B cell (primary cell): Measurements from ENCODE around the gene PRKCB. TPM values are rescaled to one million over a fixed set of nuclear protein-coding genes. Genes with fewer than 3 reads are reported as not detected.

Experiments
- ATAC-seq: fragments of 200-7000 bp; cut with Tn5 transposase; one replicate; pipeline ENCODE4 v1.10.0; 2021; ENCODE audit warnings: low read depth, mild to moderate bottlenecking, moderate number of reproducible peaks, moderate library complexity
- CTCF ChIA-PET: fragments of 350-600 bp; sonication (Branson Sonifier 250); formaldehyde crosslinking; loops from one replicate; lab custom pipeline; 2021; ENCODE audit warnings: antibody characterized with exemption, inconsistent platforms; lab: Charles Lee
- POLR2A ChIA-PET: fragments of 350-600 bp; sonication (Branson Sonifier 250); formaldehyde crosslinking; loops from one replicate; lab custom pipeline; 2021; ENCODE audit warnings: antibody characterized with exemption; lab: Charles Lee
- DNase-seq: peaks from one replicate; pipeline ENCODE4 v3.0.0; 2013
- H2AFZ ChIP-seq: 2 replicates; pipeline ENCODE4 v1.6.1; 2012; ENCODE audit warnings: mild to moderate bottlenecking, low read depth, low read length; ENCODE audit not compliant: insufficient read depth, poor library complexity, severe bottlenecking
- H3K27ac ChIP-seq, 2 donors: 1 replicate in 1 of 2; 2 replicates in 1 of 2; pipeline ENCODE4 v1.5.1; 2012 to 2013; ENCODE audit warnings: low read length in 2 of 2, mild to moderate bottlenecking in 2 of 2, moderate library complexity in 1 of 2
- H3K27me3 ChIP-seq, 4 experiments: fragments of 200-600 bp in 1 of 4; sonication (generic) in 1 of 4; replicated peaks in 1 of 4; 1 replicate in 2 of 4; 2 replicates in 2 of 4; pipeline versions ENCODE4 v1.6.1 to v1.7.0; 2013 to 2016; ENCODE audit warnings: low read length in 3 of 4, mild to moderate bottlenecking in 2 of 4, mixed read lengths in 1 of 4, moderate library complexity in 1 of 4; ENCODE audit not compliant: insufficient read depth in 4 of 4, control insufficient read depth in 3 of 4; ENCODE audit errors: control extremely low read depth in 1 of 4
- H3K36me3 ChIP-seq, 2 experiments: replicated peaks in 1 of 2; 1 replicate in 1 of 2; 2 replicates in 1 of 2; pipeline versions ENCODE4 v1.6.1 to v1.7.1; 2013; ENCODE audit warnings: low read length in 1 of 2; ENCODE audit not compliant: insufficient read depth in 2 of 2, control insufficient read depth in 1 of 2; ENCODE audit errors: control extremely low read depth in 1 of 2, extremely low read depth in 1 of 2
- H3K4me1 ChIP-seq, 2 donors: fragments of 200-600 bp in 1 of 2; sonication (generic) in 1 of 2; 1 replicate in 1 of 2; 2 replicates in 1 of 2; pipeline versions ENCODE4 v1.5.1 to v1.6.1; 2013 to 2017; ENCODE audit warnings: low read length in 2 of 2; ENCODE audit not compliant: control insufficient read depth in 2 of 2, insufficient read depth in 2 of 2
- H3K4me2 ChIP-seq: replicated peaks from 2 replicates; pipeline ENCODE3; 2012; ENCODE audit warnings: mild to moderate bottlenecking, low read depth, low read length; ENCODE audit not compliant: poor library complexity, severe bottlenecking
- H3K4me3 ChIP-seq, 5 experiments: fragments of 200-600 bp in 1 of 5; sonication (generic) in 1 of 5; 1 replicate in 3 of 5; 2 replicates in 2 of 5; pipeline versions ENCODE4 v1.5.1 to v1.7.0; 2011 to 2016; ENCODE audit warnings: low read length in 4 of 5, mild to moderate bottlenecking in 4 of 5, low read depth in 2 of 5, control low read depth in 1 of 5, moderate library complexity in 1 of 5; ENCODE audit not compliant: insufficient read depth in 1 of 5; ENCODE audit errors: control extremely low read depth in 1 of 5, extremely low read depth in 1 of 5
- H3K79me2 ChIP-seq: fragments of 200-600 bp; sonication (generic); one replicate; pipeline ENCODE4 v1.6.0; 2016; ENCODE audit warnings: low read length; ENCODE audit not compliant: control insufficient read depth, insufficient read depth
- H3K9ac ChIP-seq: fragments of 200-600 bp; sonication (generic); 2 replicates; pipeline ENCODE4 v1.6.1; 2017; ENCODE audit warnings: mild to moderate bottlenecking, low read length, moderate library complexity
- H3K9me3 ChIP-seq, 3 donors: one replicate each; pipeline versions ENCODE4 v1.6.1 to v1.7.1; 2013; ENCODE audit warnings: low read length in 2 of 3; ENCODE audit not compliant: control insufficient read depth in 2 of 3, insufficient read depth in 1 of 3; ENCODE audit errors: control extremely low read depth in 1 of 3
- H4K20me1 ChIP-seq: 2 replicates; pipeline ENCODE4 v1.6.0; 2012; ENCODE audit warnings: mild to moderate bottlenecking, low read length; ENCODE audit not compliant: insufficient read depth, control insufficient read depth, poor library complexity, severe bottlenecking
- H3K27ac Mint-ChIP-seq: one replicate; pipeline ENCODE4 v1.8.0; 2021; ENCODE audit warnings: mixed read lengths
- H3K27me3 Mint-ChIP-seq: one replicate; pipeline ENCODE4 v1.8.0; 2021; ENCODE audit warnings: mixed read lengths
- H3K4me1 Mint-ChIP-seq: one replicate; pipeline ENCODE4 v1.8.0; 2021; ENCODE audit warnings: mixed read lengths
- H3K4me3 Mint-ChIP-seq: one replicate; pipeline ENCODE4 v1.8.0; 2021; ENCODE audit warnings: mixed read lengths
- H3K9me3 Mint-ChIP-seq: one replicate; pipeline ENCODE4 v1.8.0; 2022; ENCODE audit warnings: mixed read lengths; ENCODE audit not compliant: insufficient read depth
- EZH2 ChIP-seq: IDR thresholded peaks from 2 replicates; pipeline ENCODE4 v1.6.1; 2012; ENCODE audit warnings: borderline replicate concordance, low read depth, mild to moderate bottlenecking, moderate library complexity, low read length; ENCODE audit not compliant: insufficient read depth, poor library complexity, severe bottlenecking
- WGBS: methylation state at CpG from one replicate; pipeline ENCODE4 v1.1.5; 2013; ENCODE audit warnings: missing lambda C conversion rate; ENCODE audit not compliant: insufficient coverage; 5-methylcytosine and 5-hydroxymethylcytosine counted together
- intact Hi-C: fragments of 100-400 bp; cut with micrococcal nuclease; formaldehyde crosslinking; loops from one replicate; pipeline ENCODE4 v1.10.0; 2022
- polyA plus RNA-seq: library from polyadenylated mRNA; depleted of rRNA; stranded (reverse); fragments of >200 nt; gene quantifications from 2 replicates; pipeline ENCODE4 v1.2.3, GENCODE V29; 2012
- total RNA-seq, 2 donors: library from RNA; stranded (reverse); fragments of 120-200 nt in 1 of 2; gene quantifications; 1 replicate in 1 of 2; 2 replicates in 1 of 2; pipeline versions ENCODE4 v1.2.3 to v1.2.4, GENCODE V29; 2013 to 2022
- TF ChIP-seq, protein P1 (sequence below): fragments of 200-600 bp; IDR thresholded peaks from one replicate; pipeline ENCODE4 v1.8.0; 2022; ENCODE audit warnings: antibody characterized with exemption, mild to moderate bottlenecking

The PRKCB gene
- total and polyA plus RNA-seq, 2 donors (not counting 1 experiment from before 2014, with no cell fraction given), result 106 to 373 TPM

DNA sequence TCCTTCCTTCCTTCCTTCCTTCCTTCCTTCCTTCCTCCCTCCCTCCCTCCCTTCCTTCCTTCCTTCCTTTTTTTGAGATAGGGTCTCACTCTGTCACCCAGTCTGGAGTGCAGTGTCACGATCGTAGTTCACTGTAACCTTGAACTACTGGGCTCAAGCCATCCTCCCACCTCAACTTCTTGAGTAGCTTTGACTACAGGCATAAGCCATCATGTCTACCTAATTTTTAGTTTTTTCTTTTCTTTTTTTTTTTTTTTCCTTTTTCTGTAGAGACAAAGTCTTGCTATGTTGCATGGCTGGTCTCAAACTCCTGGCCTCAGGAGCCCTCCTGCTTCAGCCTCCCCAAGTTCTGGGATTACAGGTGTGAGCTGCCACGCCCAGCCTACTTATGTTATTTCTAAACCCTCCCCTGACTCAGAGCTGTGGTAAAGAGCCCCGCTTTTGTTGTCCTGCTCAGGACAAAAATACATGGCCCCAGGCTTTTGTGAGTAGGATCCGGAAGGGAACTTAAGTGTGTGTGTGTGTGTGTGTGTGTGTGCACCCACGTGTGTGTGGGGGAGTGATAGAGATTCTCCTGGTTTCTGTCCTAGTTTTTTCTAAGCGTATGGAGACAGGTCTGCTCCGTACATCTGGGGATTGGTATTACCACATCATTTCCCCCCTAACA, 67.1 kb downstream of the PRKCB start:
- intact Hi-C loops, result loop anchor here (10.0 kb wide), 1 partner anchor 48 kb away; no protein-coding TSS in a partner anchor
- Mint-ChIP-seq H3K27ac (peak overlapping the region; percentile 78), H3K4me1 (peaks cover 88% of the 10 kb centered on the region), H3K27me3 (no peaks in the 10 kb centered on the region), H3K9me3 (no peaks in the 10 kb centered on the region), H3K4me3 (peak overlapping the region; percentile 42)
- peak overlapping the region in 1 of 2 donors; percentile 56 for H3K27ac ChIP-seq
- H3K79me2 ChIP-seq, result peaks cover 97% of the 10 kb centered on the region
- POLR2A ChIA-PET, result interaction anchor here (0.5 to 1.5 kb wide), 7 partner anchors 9 to 97 kb away, joined by 3 to 8 read pairs (median 4); no protein-coding TSS in a partner anchor
- CTCF ChIA-PET, result interaction anchor here (0.6 to 2.6 kb wide), 9 partner anchors 8 to 107 kb away, joined by 3 to 8 read pairs (median 3); no protein-coding TSS in a partner anchor
- H2AFZ ChIP-seq, result no peak overlapping the region
- H3K27me3 ChIP-seq, result no peaks in the 10 kb centered on the region
- H3K4me2 ChIP-seq, result peak overlapping the region; percentile 32
- DNase-seq (no peak), ATAC-seq (no peak)
- WGBS, result 53% methylated on average over 3 of the region's 8 CpGs
- H4K20me1 ChIP-seq, result peaks cover 67% of the 10 kb centered on the region
- peaks cover 75 to 87% of the 10 kb centered on the region in 2 donors for H3K4me1 ChIP-seq
- TF ChIP-seq, protein P1, sequence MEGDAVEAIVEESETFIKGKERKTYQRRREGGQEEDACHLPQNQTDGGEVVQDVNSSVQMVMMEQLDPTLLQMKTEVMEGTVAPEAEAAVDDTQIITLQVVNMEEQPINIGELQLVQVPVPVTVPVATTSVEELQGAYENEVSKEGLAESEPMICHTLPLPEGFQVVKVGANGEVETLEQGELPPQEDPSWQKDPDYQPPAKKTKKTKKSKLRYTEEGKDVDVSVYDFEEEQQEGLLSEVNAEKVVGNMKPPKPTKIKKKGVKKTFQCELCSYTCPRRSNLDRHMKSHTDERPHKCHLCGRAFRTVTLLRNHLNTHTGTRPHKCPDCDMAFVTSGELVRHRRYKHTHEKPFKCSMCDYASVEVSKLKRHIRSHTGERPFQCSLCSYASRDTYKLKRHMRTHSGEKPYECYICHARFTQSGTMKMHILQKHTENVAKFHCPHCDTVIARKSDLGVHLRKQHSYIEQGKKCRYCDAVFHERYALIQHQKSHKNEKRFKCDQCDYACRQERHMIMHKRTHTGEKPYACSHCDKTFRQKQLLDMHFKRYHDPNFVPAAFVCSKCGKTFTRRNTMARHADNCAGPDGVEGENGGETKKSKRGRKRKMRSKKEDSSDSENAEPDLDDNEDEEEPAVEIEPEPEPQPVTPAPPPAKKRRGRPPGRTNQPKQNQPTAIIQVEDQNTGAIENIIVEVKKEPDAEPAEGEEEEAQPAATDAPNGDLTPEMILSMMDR, result no peak
- no peak for TF ChIP-seq EZH2
- H3K9me3 ChIP-seq, result no peaks in the 10 kb centered on the region
- no peak overlapping the region for H3K9ac ChIP-seq
- H3K4me3 ChIP-seq, result no peak overlapping the region
- peaks cover 5 to 20% of the 10 kb centered on the region in 2 experiments for H3K36me3 ChIP-seq

- Histone ChIP-seq H3K9me3 (no peaks in the 10 kb centered on the region), H3K79me2 (peaks cover 98% of the 10 kb centered on the region), H3K4me3 (no peak overlapping the region), H4K20me1 (peaks cover 76% of the 10 kb centered on the region), H3K4me2 (no peak overlapping the region), H3K36me3 (peaks cover 7 to 14% of the 10 kb centered on the region in 2 experiments), H3K27ac (no peak overlapping the region), H2AFZ (no peak overlapping the region), H3K4me1 (peaks cover 67 to 78% of the 10 kb centered on the region in 2 donors), H3K9ac (no peak overlapping the region), H3K27me3 (no peaks in the 10 kb centered on the region)
- Mint-ChIP-seq H3K4me3 (no peak overlapping the region), H3K9me3 (no peaks in the 10 kb centered on the region), H3K27me3 (no peaks in the 10 kb centered on the region), H3K4me1 (peaks cover 93% of the 10 kb centered on the region), H3K27ac (peak overlapping the region; percentile 23)
- WGBS, result 97% methylated on average over 4 of the region's 8 CpGs
- CTCF ChIA-PET, result interaction anchor here (1.3 to 1.8 kb wide), 4 partner anchors 14 to 29 kb away, joined by 3 to 6 read pairs (median 4); no protein-coding TSS in a partner anchor
- intact Hi-C loops, result loop anchor here (2.0 to 10.0 kb wide), 2 partner anchors 34 to 50 kb away; no protein-coding TSS in a partner anchor
- TF ChIP-seq, protein P1, result no peak
- TF ChIP-seq EZH2, result no peak
- no peak for DNase-seq
- ATAC-seq, result no peak
- POLR2A ChIA-PET, result no interaction called here
These were observed 69.2 kb downstream of the PRKCB start for GRCh38 chr16:23905027-23905426.
